AG04449 (cell line): Measurements from ENCODE around the gene GAP43.

Experiments used
- CTCF ChIA-PET: fragments of 350-600 bp; formaldehyde crosslinking; extraction: SDS; loops from one replicate; lab custom pipeline; 2021; ENCODE audit warnings: antibody characterized with exemption; lab: Yijun Ruan, JAX
- POLR2A ChIA-PET: fragments of 400-600, 350-600 bp; formaldehyde crosslinking; extraction: SDS; loops from one replicate; lab custom pipeline; 2020; ENCODE audit warnings: antibody characterized with exemption, inconsistent platforms; lab: Yijun Ruan, JAX
- DNase-seq: peaks from one replicate; pipeline ENCODE4 v3.0.0-alpha.2; 2010; ENCODE audit warnings: low read depth, low spot score
- H3K4me3 ChIP-seq: 2 replicates; pipeline ENCODE4 v1.5.1; 2011; ENCODE audit warnings: low read depth, mild to moderate bottlenecking, control low read depth, low read length
- TF ChIP-seq, protein P1 (sequence below): IDR thresholded peaks from one replicate; pipeline ENCODE4 v1.5.1; 2011; ENCODE audit warnings: mild to moderate bottlenecking, moderate library complexity, low read length, control low read depth, inconsistent platforms; ENCODE audit not compliant: insufficient read depth; ENCODE audit errors: missing control alignments

The GAP43 gene

GRCh38 chr3:115708540-115708939 lies 85.2 kb downstream of the GAP43 start:
- TF ChIP-seq, protein P1, sequence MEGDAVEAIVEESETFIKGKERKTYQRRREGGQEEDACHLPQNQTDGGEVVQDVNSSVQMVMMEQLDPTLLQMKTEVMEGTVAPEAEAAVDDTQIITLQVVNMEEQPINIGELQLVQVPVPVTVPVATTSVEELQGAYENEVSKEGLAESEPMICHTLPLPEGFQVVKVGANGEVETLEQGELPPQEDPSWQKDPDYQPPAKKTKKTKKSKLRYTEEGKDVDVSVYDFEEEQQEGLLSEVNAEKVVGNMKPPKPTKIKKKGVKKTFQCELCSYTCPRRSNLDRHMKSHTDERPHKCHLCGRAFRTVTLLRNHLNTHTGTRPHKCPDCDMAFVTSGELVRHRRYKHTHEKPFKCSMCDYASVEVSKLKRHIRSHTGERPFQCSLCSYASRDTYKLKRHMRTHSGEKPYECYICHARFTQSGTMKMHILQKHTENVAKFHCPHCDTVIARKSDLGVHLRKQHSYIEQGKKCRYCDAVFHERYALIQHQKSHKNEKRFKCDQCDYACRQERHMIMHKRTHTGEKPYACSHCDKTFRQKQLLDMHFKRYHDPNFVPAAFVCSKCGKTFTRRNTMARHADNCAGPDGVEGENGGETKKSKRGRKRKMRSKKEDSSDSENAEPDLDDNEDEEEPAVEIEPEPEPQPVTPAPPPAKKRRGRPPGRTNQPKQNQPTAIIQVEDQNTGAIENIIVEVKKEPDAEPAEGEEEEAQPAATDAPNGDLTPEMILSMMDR, result no peak
- CTCF ChIA-PET, result interaction anchor here (0.7 to 1.0 kb wide), 2 partner anchors 15 to 76 kb away, joined by 4 to 5 read pairs; no protein-coding TSS in a partner anchor
- DNase-seq, result no peak
- POLR2A ChIA-PET, result interaction anchor here (1.0 kb wide), 1 partner anchor 75 kb away, joined by 6 read pairs; no protein-coding TSS in a partner anchor
- no peak overlapping the region for H3K4me3 ChIP-seq

GRCh38 chr3:115709093-115709492 lies 85.8 kb downstream of the GAP43 start:
- POLR2A ChIA-PET, result interaction anchor here (0.6 kb wide), 1 partner anchor 451 kb away, joined by 3 read pairs; no protein-coding TSS in a partner anchor
- TF ChIP-seq, protein P1, result no peak
- no peak overlapping the region for H3K4me3 ChIP-seq
- CTCF ChIA-PET, result interaction anchor here (0.7 to 1.2 kb wide), 3 partner anchors 15 to 112 kb away, joined by 4 to 5 read pairs (median 4); no protein-coding TSS in a partner anchor
- DNase-seq, result no peak

- ChIA-PET POLR2A (no interaction called here), CTCF (interaction anchor here (0.9 to 2.7 kb wide), 6 partner anchors 16 to 492 kb away, joined by 3 to 12 read pairs (median 6); no protein-coding TSS in a partner anchor)
- TF ChIP-seq, protein P1, result no peak
- DNase-seq, result no peak
- H3K4me3 ChIP-seq, result no peak overlapping the region
Observed at GRCh38 chr3:115709931-115710330, 86.6 kb downstream of the GAP43 start.

DNA sequence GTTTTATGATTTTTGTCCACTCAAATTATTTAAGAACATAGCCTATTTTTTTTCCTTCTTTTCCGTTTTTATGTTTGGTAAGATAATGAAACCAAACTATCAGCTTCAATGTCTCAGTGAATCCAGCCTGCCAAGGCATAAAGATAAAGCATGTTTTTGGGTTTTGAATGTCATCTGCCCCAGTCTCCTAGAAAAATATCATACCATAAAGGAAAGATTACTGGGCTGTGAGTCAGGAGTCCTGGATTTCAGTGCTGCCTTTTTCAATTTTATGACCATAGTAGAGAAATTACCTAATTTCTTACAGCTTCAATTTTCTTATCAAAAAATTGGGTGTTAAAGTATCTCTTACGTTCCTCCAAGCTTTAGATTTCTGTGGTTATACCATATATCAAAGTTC lies 87.5 kb downstream of the GAP43 start:
- ChIA-PET POLR2A (interaction anchor here (0.8 kb wide), 1 partner anchor 78 kb away, joined by 3 read pairs; no protein-coding TSS in a partner anchor), CTCF (interaction anchor here (0.7 to 2.7 kb wide), 9 partner anchors 8 to 493 kb away, joined by 3 to 12 read pairs (median 4); no protein-coding TSS in a partner anchor)
- H3K4me3 ChIP-seq, result no peak overlapping the region
- TF ChIP-seq, protein P1, result no peak
- DNase-seq, result no peak

GRCh38 chr3:115712871-115713270 lies 89.6 kb downstream of the GAP43 start:
- DNase-seq, result no peak
- no peak overlapping the region for H3K4me3 ChIP-seq
- TF ChIP-seq, protein P1, result no peak
- CTCF ChIA-PET, result interaction anchor here (5.1 kb wide), 1 partner anchor 71 kb away, joined by 29 read pairs; no protein-coding TSS in a partner anchor
- POLR2A ChIA-PET, result interaction anchor here (0.9 to 1.1 kb wide), 2 partner anchors 73 to 77 kb away, joined by 3 to 4 read pairs; no protein-coding TSS in a partner anchor

- ChIA-PET CTCF (interaction anchor here (1.3 to 5.1 kb wide), 2 partner anchors 71 to 109 kb away, joined by 3 to 29 read pairs; no protein-coding TSS in a partner anchor), POLR2A (interaction anchor here (0.9 to 1.1 kb wide), 2 partner anchors 72 to 76 kb away, joined by 3 to 4 read pairs; no protein-coding TSS in a partner anchor)
- H3K4me3 ChIP-seq, result no peak overlapping the region
- TF ChIP-seq, protein P1, result no peak
- DNase-seq, result no peak
Observed at GRCh38 chr3:115713284-115713683, 90.0 kb downstream of the GAP43 start.
